Activated CD4-positive, alpha-beta T cell treated with anti-CD3 and anti-CD28 coated beads, Interleukin-2, amount 10 ng/mL, durations not matched to agents 7 days and 5 days (primary cell): ENCODE measurements around the gene CPNE1. TPM values are rescaled to one million over a fixed set of nuclear protein-coding genes. Genes with fewer than 3 reads are reported as not detected.

Experiments
- CTCF ChIA-PET: fragments of 350-600 bp; sonication (Branson Sonifier 250); formaldehyde crosslinking; loops from one replicate; lab custom pipeline; 2021; ENCODE audit warnings: antibody characterized with exemption; lab: Charles Lee
- POLR2A ChIA-PET: fragments of 350-600 bp; sonication (Branson Sonifier 250); formaldehyde crosslinking; loops from one replicate; lab custom pipeline; 2021; ENCODE audit warnings: antibody characterized with exemption; lab: Charles Lee
- DNase-seq: peaks from one replicate; pipeline ENCODE4 v3.0.0-alpha.2; 2020
- H3K27ac Mint-ChIP-seq: one replicate; pipeline ENCODE4 v1.8.0; 2021; ENCODE audit warnings: mild to moderate bottlenecking, moderate library complexity, mixed read lengths
- H3K27me3 Mint-ChIP-seq: one replicate; pipeline ENCODE4 v1.8.0; 2021; ENCODE audit warnings: mixed read lengths
- H3K36me3 Mint-ChIP-seq: one replicate; pipeline ENCODE4 v1.8.0; 2021; ENCODE audit warnings: low read depth, mixed read lengths
- H3K4me1 Mint-ChIP-seq: one replicate; pipeline ENCODE4 v1.8.0; 2021; ENCODE audit warnings: mixed read lengths
- H3K4me3 Mint-ChIP-seq: one replicate; pipeline ENCODE4 v1.8.0; 2021; ENCODE audit warnings: mild to moderate bottlenecking, moderate library complexity, mixed read lengths
- H3K9me3 Mint-ChIP-seq: one replicate; pipeline ENCODE4 v1.8.0; 2021; ENCODE audit warnings: mixed read lengths
- total RNA-seq, 2 experiments: library from RNA; stranded (reverse); gene quantifications; one replicate each; pipeline ENCODE4 v1.2.3, GENCODE V29; 2021

The CPNE1 gene
- total RNA-seq, 2 experiments from 2014 or later: 252 to 256 TPM

- H3K4me1 Mint-ChIP-seq: peaks cover 10% of the 10 kb centered on the region
- peak overlapping the region; percentile 63 for H3K4me3 Mint-ChIP-seq
- peaks cover 53% of the 10 kb centered on the region for H3K27me3 Mint-ChIP-seq
- H3K27ac Mint-ChIP-seq: no peak overlapping the region
- no peaks in the 10 kb centered on the region for H3K9me3 Mint-ChIP-seq
- DNase-seq: no peak
- CTCF ChIA-PET: interaction anchor here (1.4 to 1.9 kb wide), 2 partner anchors 15 to 19 kb away, joined by 4 read pairs; partner anchors contain the start of gene SPAG4
- no peaks in the 10 kb centered on the region for H3K36me3 Mint-ChIP-seq
- POLR2A ChIA-PET: interaction anchor here (0.9 kb wide), 1 partner anchor 91 kb away, joined by 7 read pairs; no protein-coding TSS in a partner anchor
Observed at GRCh38 chr20:35600176-35600992, 64.3 kb downstream of the CPNE1 start.

DNA sequence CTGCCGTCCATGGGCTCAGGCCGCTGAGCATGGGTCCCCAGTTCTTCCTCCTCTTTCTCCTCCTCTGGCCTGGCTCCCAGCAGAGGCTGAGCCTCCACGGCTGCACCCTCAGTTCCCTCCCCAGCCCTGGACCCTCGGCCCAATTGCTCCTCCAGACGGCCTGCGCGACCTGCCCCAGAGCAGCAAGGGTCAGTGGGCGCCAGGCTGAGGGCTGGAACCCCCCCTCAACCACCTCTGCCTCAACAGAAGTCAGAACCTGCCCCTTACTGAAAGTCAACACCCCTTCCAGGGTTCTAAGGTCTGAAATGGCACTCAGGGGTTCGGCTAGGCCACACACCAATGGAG lies 65.0 kb downstream of the CPNE1 start:
- ChIA-PET POLR2A (interaction anchor here (0.9 kb wide), 1 partner anchor 91 kb away, joined by 7 read pairs; no protein-coding TSS in a partner anchor), CTCF (interaction anchor here (0.6 to 1.0 kb wide), 2 partner anchors 9 to 20 kb away, joined by 3 to 4 read pairs; no protein-coding TSS in a partner anchor)
- no peak for DNase-seq
- H3K4me1 Mint-ChIP-seq: peaks cover 10% of the 10 kb centered on the region
- no peak overlapping the region for H3K4me3 Mint-ChIP-seq
- H3K9me3 Mint-ChIP-seq: no peaks in the 10 kb centered on the region
- H3K36me3 Mint-ChIP-seq: no peaks in the 10 kb centered on the region
- H3K27ac Mint-ChIP-seq: no peak overlapping the region
- peaks cover 53% of the 10 kb centered on the region for H3K27me3 Mint-ChIP-seq

- CTCF ChIA-PET: interaction anchor here (0.6 to 1.0 kb wide), 4 partner anchors 9 to 20 kb away, joined by 3 to 4 read pairs (median 3); no protein-coding TSS in a partner anchor
- POLR2A ChIA-PET: no interaction called here
- no peak overlapping the region for H3K27ac Mint-ChIP-seq
- H3K27me3 Mint-ChIP-seq: peaks cover 53% of the 10 kb centered on the region
- H3K4me3 Mint-ChIP-seq: no peak overlapping the region
- peaks cover 10% of the 10 kb centered on the region for H3K4me1 Mint-ChIP-seq
- no peaks in the 10 kb centered on the region for H3K36me3 Mint-ChIP-seq
- no peak for DNase-seq
- H3K9me3 Mint-ChIP-seq: no peaks in the 10 kb centered on the region
Observed at GRCh38 chr20:35598899-35599775, 65.6 kb downstream of the CPNE1 start.

GRCh38 chr20:35598476-35598875 lies 66.2 kb downstream of the CPNE1 start:
- POLR2A ChIA-PET: no interaction called here
- peaks cover 10% of the 10 kb centered on the region for H3K4me1 Mint-ChIP-seq
- H3K27me3 Mint-ChIP-seq: peaks cover 53% of the 10 kb centered on the region
- H3K27ac Mint-ChIP-seq: no peak overlapping the region
- H3K9me3 Mint-ChIP-seq: no peaks in the 10 kb centered on the region
- no peak overlapping the region for H3K4me3 Mint-ChIP-seq
- no peaks in the 10 kb centered on the region for H3K36me3 Mint-ChIP-seq
- DNase-seq: no peak
- CTCF ChIA-PET: interaction anchor here (0.8 to 1.4 kb wide), 4 partner anchors 8 to 21 kb away, joined by 3 to 4 read pairs (median 3); no protein-coding TSS in a partner anchor

DNA sequence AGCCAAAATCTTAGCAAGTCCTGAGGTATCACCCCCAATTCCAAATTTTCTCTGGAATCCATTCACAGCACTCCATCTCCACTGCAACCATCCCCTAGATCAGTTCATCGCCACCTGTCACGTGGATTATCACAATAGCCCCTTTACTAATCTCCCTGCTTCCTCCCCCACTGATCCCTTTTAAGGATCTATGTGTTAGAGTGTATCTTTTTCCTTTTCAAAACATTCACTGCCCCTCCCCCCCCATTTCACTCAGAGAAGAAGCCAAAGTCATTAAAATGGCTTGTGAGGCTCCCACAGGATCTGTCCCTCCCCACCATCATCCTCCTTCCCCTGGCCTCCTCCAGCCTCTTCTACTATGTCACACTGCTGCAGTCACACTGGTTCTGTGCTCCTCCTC lies 67.5 kb downstream of the CPNE1 start:
- no peak overlapping the region for H3K4me3 Mint-ChIP-seq
- H3K27me3 Mint-ChIP-seq: peaks cover 47% of the 10 kb centered on the region
- H3K36me3 Mint-ChIP-seq: no peaks in the 10 kb centered on the region
- ChIA-PET CTCF (interaction anchor here (1.4 kb wide), 1 partner anchor 19 kb away, joined by 4 read pairs; no protein-coding TSS in a partner anchor), POLR2A (no interaction called here)
- H3K4me1 Mint-ChIP-seq: peaks cover 9% of the 10 kb centered on the region
- DNase-seq: no peak
- no peaks in the 10 kb centered on the region for H3K9me3 Mint-ChIP-seq
- no peak overlapping the region for H3K27ac Mint-ChIP-seq

- Mint-ChIP-seq H3K36me3 (no peaks in the 10 kb centered on the region), H3K4me1 (peaks cover 2% of the 10 kb centered on the region), H3K27me3 (peaks cover 39% of the 10 kb centered on the region), H3K9me3 (no peaks in the 10 kb centered on the region), H3K27ac (no peak overlapping the region), H3K4me3 (no peak overlapping the region)
- ChIA-PET CTCF (interaction anchor here (0.9 to 1.6 kb wide), 3 partner anchors 11 to 288 kb away, joined by 3 to 4 read pairs (median 3); no protein-coding TSS in a partner anchor), POLR2A (no interaction called here)
- DNase-seq: no peak
Observed at GRCh38 chr20:35595901-35596300, 68.8 kb downstream of the CPNE1 start.

- no peaks in the 10 kb centered on the region for H3K9me3 Mint-ChIP-seq
- ChIA-PET POLR2A (no interaction called here), CTCF (interaction anchor here (0.6 to 1.6 kb wide), 4 partner anchors 11 to 442 kb away, joined by 3 to 4 read pairs (median 3); no protein-coding TSS in a partner anchor)
- peaks cover 35% of the 10 kb centered on the region for H3K27me3 Mint-ChIP-seq
- H3K27ac Mint-ChIP-seq: no peak overlapping the region
- no peak overlapping the region for H3K4me3 Mint-ChIP-seq
- no peaks in the 10 kb centered on the region for H3K36me3 Mint-ChIP-seq
- no peaks in the 10 kb centered on the region for H3K4me1 Mint-ChIP-seq
- no peak for DNase-seq
Observed at GRCh38 chr20:35595456-35595855, 69.2 kb downstream of the CPNE1 start.

DNA sequence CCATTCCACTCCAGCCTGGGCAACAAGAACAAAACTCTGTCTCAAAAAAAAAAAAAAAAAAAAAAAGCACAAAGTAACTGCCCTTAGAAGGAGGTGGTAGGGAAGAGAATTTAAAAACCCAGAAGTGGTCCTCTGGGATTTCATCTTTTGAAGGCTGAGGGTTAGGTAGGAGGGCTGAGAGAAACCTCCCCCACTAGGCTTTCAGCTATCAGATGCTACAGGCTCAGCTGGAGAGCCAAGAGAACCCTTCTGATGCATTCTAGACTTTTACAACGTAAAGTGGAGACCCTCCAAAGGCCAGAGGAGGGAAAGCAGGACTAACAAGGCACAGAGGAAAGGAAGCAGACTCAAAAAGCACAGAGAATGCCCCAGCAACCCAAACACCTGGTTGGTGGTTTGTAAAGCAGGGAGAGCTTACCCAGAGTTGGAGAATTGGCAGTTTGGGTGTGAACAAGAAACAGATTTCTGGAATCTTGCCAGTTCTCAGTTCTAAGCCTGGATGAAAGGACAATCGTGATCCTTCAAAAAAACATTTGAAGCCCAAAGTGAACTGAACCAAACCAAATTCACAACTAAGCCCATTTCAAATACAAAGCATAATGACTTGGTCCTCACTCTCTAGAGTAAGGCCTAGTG lies 72.2 kb downstream of the CPNE1 start:
- Mint-ChIP-seq H3K36me3 (no peaks in the 10 kb centered on the region), H3K9me3 (no peaks in the 10 kb centered on the region), H3K4me1 (no peaks in the 10 kb centered on the region), H3K4me3 (no peak overlapping the region), H3K27me3 (peaks cover 11% of the 10 kb centered on the region), H3K27ac (no peak overlapping the region)
- no peak for DNase-seq
- POLR2A ChIA-PET: no interaction called here
- CTCF ChIA-PET: no interaction called here

GRCh38 chr20:35588397-35588796 lies 76.3 kb downstream of the CPNE1 start:
- ChIA-PET POLR2A (no interaction called here), CTCF (interaction anchor here (1.5 kb wide), 1 partner anchor 30 kb away, joined by 5 read pairs; no protein-coding TSS in a partner anchor)
- Mint-ChIP-seq H3K4me3 (no peak overlapping the region), H3K27me3 (peaks cover 2% of the 10 kb centered on the region), H3K27ac (no peak overlapping the region), H3K9me3 (no peaks in the 10 kb centered on the region), H3K36me3 (no peaks in the 10 kb centered on the region), H3K4me1 (no peaks in the 10 kb centered on the region)
- DNase-seq: no peak

DNA sequence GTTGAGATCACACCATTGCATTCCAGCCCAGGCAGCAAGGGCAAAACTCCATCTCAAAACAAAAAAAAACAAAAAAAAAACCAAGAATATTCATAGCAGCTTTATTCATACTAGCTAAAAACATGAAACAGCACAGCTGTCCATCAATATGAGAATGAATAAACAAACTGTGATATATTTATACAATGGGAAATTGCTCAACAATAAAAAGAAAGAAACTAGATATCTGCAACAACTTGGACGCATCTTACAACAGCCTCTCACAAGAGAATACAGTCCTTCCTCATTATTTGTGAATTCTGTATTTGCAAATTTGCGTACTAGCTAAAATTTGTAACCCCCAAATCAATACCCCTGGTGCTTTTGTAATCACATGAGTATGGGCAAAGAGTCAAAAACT lies 77.3 kb downstream of the CPNE1 start:
- H3K4me1 Mint-ChIP-seq: no peaks in the 10 kb centered on the region
- CTCF ChIA-PET: interaction anchor here (1.3 kb wide), 1 partner anchor 16 kb away, joined by 3 read pairs; no protein-coding TSS in a partner anchor
- POLR2A ChIA-PET: no interaction called here

DNA sequence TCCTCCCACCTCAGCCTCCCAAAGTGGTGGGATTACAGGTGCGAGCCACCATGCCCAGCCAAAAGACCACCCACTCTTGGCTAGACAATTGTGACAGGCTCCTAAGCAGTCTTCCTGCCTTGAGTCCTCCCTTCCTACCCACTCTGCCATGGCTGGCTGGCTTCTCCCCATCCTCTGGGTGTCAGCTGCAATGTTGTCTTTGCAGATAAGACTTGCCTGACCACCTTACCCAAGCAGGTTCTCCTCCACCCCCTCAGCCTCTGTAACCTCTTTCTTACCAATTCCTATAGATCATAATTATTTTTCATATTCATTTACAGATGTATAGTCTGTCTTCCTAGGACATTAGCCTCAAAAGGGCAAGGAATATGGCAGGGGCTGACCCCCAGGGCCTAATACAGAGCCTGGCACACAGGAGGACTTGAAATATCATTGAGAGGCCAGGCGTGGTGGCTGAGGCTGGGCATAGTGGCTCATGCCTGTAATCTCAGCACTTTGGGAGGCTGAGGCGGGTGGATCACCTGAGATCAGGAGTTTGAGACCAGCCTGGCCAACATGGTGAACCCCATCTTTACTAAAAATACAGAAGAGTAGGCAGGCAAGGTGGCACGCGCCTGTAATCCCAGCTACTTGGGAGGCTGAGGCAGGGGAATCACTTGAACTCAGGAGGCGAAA lies 77.8 kb downstream of the CPNE1 start:
- no peaks in the 10 kb centered on the region for H3K4me1 Mint-ChIP-seq
- DNase-seq: no peak
- H3K9me3 Mint-ChIP-seq: no peaks in the 10 kb centered on the region
- no peaks in the 10 kb centered on the region for H3K36me3 Mint-ChIP-seq
- H3K27me3 Mint-ChIP-seq: peaks cover 2% of the 10 kb centered on the region
- ChIA-PET CTCF (interaction anchor here (1.3 kb wide), 1 partner anchor 17 kb away, joined by 3 read pairs; no protein-coding TSS in a partner anchor), POLR2A (no interaction called here)
- H3K4me3 Mint-ChIP-seq: no peak overlapping the region
- no peak overlapping the region for H3K27ac Mint-ChIP-seq

More for the DNA sequence above, 77.3 kb downstream of the CPNE1 start:
- no peaks in the 10 kb centered on the region for H3K36me3 Mint-ChIP-seq
- no peak overlapping the region for H3K4me3 Mint-ChIP-seq
- H3K9me3 Mint-ChIP-seq: no peaks in the 10 kb centered on the region
- no peak for DNase-seq
- no peak overlapping the region for H3K27ac Mint-ChIP-seq
- peaks cover 2% of the 10 kb centered on the region for H3K27me3 Mint-ChIP-seq
